CD4-positive, alpha-beta T cell (primary cell): ENCODE results near the gene SAMM50. TPM values are rescaled to one million over a fixed set of nuclear protein-coding genes. Genes with fewer than 3 reads are reported as not detected.

Source experiments
- ATAC-seq: fragments of 200-7000 bp; cut with Tn5 transposase; one replicate; pipeline ENCODE4 v1.10.0; 2022; ENCODE audit warnings: mild to moderate bottlenecking; ENCODE audit not compliant: poor library complexity
- CTCF ChIA-PET: fragments of 350-600 bp; sonication (Branson Sonifier 250); formaldehyde crosslinking; loops from one replicate; lab custom pipeline; 2021; ENCODE audit warnings: antibody characterized with exemption, inconsistent platforms; lab: Charles Lee
- POLR2A ChIA-PET: fragments of 350-600 bp; sonication (Branson Sonifier 250); formaldehyde crosslinking; loops from one replicate; lab custom pipeline; 2021; ENCODE audit warnings: antibody characterized with exemption, inconsistent platforms; lab: Charles Lee
- DNase-seq, 14 experiments: peaks; one replicate each; pipeline ENCODE4 v3.0.0-alpha.2; 2013 to 2020; ENCODE audit warnings: mixed read lengths in 2 of 14
- H3K27ac ChIP-seq, 2 donors: one replicate each; pipeline versions ENCODE4 v1.5.1 to v1.7.0; 2013; ENCODE audit warnings: low read length in 2 of 2, low read depth in 1 of 2, mild to moderate bottlenecking in 1 of 2
- H3K27me3 ChIP-seq, 2 experiments: 1 replicate in 1 of 2; 2 replicates in 1 of 2; pipeline versions ENCODE4 v1.6.1 to v1.7.0; 2013; ENCODE audit warnings: low read length in 2 of 2, control low read depth in 1 of 2, mild to moderate bottlenecking in 1 of 2, moderate library complexity in 1 of 2; ENCODE audit not compliant: insufficient read depth in 2 of 2, control insufficient read depth in 1 of 2
- H3K36me3 ChIP-seq: one replicate; pipeline ENCODE4 v1.6.1; 2013; ENCODE audit warnings: low read length, control low read depth; ENCODE audit not compliant: insufficient read depth
- H3K4me1 ChIP-seq: one replicate; pipeline ENCODE4 v1.6.1; 2013; ENCODE audit warnings: low read length, control low read depth; ENCODE audit not compliant: insufficient read depth
- H3K4me3 ChIP-seq: one replicate; pipeline ENCODE4 v1.5.1; 2013; ENCODE audit warnings: mild to moderate bottlenecking, low read length, moderate library complexity
- H3K9me3 ChIP-seq, 2 experiments: 1 replicate in 1 of 2; 2 replicates in 1 of 2; pipeline versions ENCODE4 v1.6.1 to v1.7.0; 2013; ENCODE audit warnings: low read length in 2 of 2, mild to moderate bottlenecking in 2 of 2, control low read depth in 1 of 2, moderate library complexity in 1 of 2; ENCODE audit not compliant: control insufficient read depth in 1 of 2, insufficient read depth in 1 of 2
- H3K27ac Mint-ChIP-seq: one replicate; pipeline ENCODE4 v1.8.0; 2020; ENCODE audit warnings: mixed read lengths
- H3K27me3 Mint-ChIP-seq: one replicate; pipeline ENCODE4 v1.8.0; 2021; ENCODE audit warnings: mixed read lengths
- H3K36me3 Mint-ChIP-seq: one replicate; pipeline ENCODE4 v1.8.0; 2021; ENCODE audit warnings: low read depth, mixed read lengths
- H3K4me1 Mint-ChIP-seq: one replicate; pipeline ENCODE4 v1.8.0; 2021; ENCODE audit warnings: low read depth, mixed read lengths
- H3K4me3 Mint-ChIP-seq: one replicate; pipeline ENCODE4 v1.8.0; 2020; ENCODE audit warnings: mild to moderate bottlenecking, mixed read lengths
- H3K9me3 Mint-ChIP-seq: one replicate; pipeline ENCODE4 v1.8.0; 2020; ENCODE audit warnings: mixed read lengths
- CTCF ChIP-seq: fragments of 200-600 bp; IDR thresholded peaks from one replicate; pipeline ENCODE4 v1.8.0; 2022; ENCODE audit warnings: antibody characterized with exemption, mild to moderate bottlenecking
- intact Hi-C, 2 experiments: fragments of 100-400 bp; cut with DNase I in 1 of 2; cut with micrococcal nuclease in 1 of 2; formaldehyde crosslinking; loops; one replicate each; pipeline versions ENCODE4 v1.15.1 to v1.9.0; 2023 to 2025; cut with DNase I, micrococcal nuclease
- total RNA-seq, 174 experiments: library from RNA in 2 of 174; stranded (reverse) in 2 of 174; gene quantifications; one replicate each; pipeline ENCODE4 v1.2.3 and lab custom pipeline; 2021 to 2026

The SAMM50 gene
- total RNA-seq, 2 experiments from 2014 or later = 15.2 to 18.0 TPM

DNA sequence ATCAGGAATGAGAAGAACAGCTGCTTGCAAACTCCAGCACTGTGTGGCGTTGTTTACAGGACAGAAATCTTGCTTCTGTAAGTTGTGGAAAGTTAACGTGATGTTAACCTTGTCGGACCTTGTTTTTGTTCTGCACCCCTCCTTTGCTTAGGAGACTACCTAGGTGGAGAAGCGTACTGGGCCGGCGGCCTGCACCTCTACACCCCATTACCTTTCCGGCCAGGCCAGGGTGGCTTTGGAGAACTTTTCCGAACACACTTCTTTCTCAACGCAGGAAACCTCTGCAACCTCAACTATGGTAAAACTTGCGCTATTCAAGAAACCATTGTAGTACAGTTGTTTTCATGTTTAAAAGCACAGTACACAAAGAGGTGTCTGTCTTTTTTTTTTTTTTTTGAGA lies 33.7 kb downstream of the SAMM50 start:
- CTCF ChIA-PET = interaction anchor here (1.6 kb wide), 1 partner anchor 579 kb away, joined by 3 read pairs; no protein-coding TSS in a partner anchor
- H3K9me3 Mint-ChIP-seq = no peaks in the 10 kb centered on the region
- POLR2A ChIA-PET = no interaction called here

GRCh38 chr22:43990044-43990443 lies 34.8 kb downstream of the SAMM50 start:
- peaks cover 19% of the 10 kb centered on the region for H3K4me1 Mint-ChIP-seq
- intact Hi-C loops = loop anchor here in 1 of 2 experiments (10.0 kb wide), 2 partner anchors 195 to 515 kb away; partner anchors contain the start of gene PARVG
- ATAC-seq (no peak), DNase-seq (no peak)
- peaks cover 77% of the 10 kb centered on the region for H3K36me3 ChIP-seq
- H3K27ac Mint-ChIP-seq = no peak overlapping the region
- H3K27me3 Mint-ChIP-seq = no peaks in the 10 kb centered on the region
- H3K4me1 ChIP-seq = peaks cover 10% of the 10 kb centered on the region
- no peaks in the 10 kb centered on the region for H3K9me3 ChIP-seq
- H3K36me3 Mint-ChIP-seq = peaks cover 94% of the 10 kb centered on the region
- no peak overlapping the region for H3K4me3 ChIP-seq
- no peak for TF ChIP-seq CTCF
- no peaks in the 10 kb centered on the region for H3K27me3 ChIP-seq
- no peaks in the 10 kb centered on the region for H3K9me3 Mint-ChIP-seq
- H3K27ac ChIP-seq = no peak overlapping the region
- POLR2A ChIA-PET = no interaction called here
- H3K4me3 Mint-ChIP-seq = no peak overlapping the region
- CTCF ChIA-PET = interaction anchor here (1.0 kb wide), 2 partner anchors 44 to 96 kb away, joined by 3 to 4 read pairs; no protein-coding TSS in a partner anchor

More for the DNA sequence above, 33.7 kb downstream of the SAMM50 start:
- Mint-ChIP-seq H3K4me3 (no peak overlapping the region), H3K36me3 (peaks cover 95% of the 10 kb centered on the region), H3K27me3 (no peaks in the 10 kb centered on the region), H3K27ac (no peak overlapping the region), H3K4me1 (peaks cover 10% of the 10 kb centered on the region)
- H3K36me3 ChIP-seq = peaks cover 75% of the 10 kb centered on the region
- no peak for ATAC-seq
- H3K27me3 ChIP-seq = no peaks in the 10 kb centered on the region
- H3K4me1 ChIP-seq = peaks cover 8% of the 10 kb centered on the region
- TF ChIP-seq CTCF = no peak
- H3K9me3 ChIP-seq = no peaks in the 10 kb centered on the region
- intact Hi-C loops = no loop called here
- no peak for DNase-seq
- H3K4me3 ChIP-seq = no peak overlapping the region
- no peak overlapping the region for H3K27ac ChIP-seq

GRCh38 chr22:43991316-43992020 lies 36.2 kb downstream of the SAMM50 start:
- DNase-seq = no peak
- no peak for ATAC-seq
- no peaks in the 10 kb centered on the region for H3K27me3 Mint-ChIP-seq
- Histone ChIP-seq H3K4me1 (peaks cover 24% of the 10 kb centered on the region), H3K4me3 (no peak overlapping the region), H3K27me3 (no peaks in the 10 kb centered on the region), H3K27ac (no peak overlapping the region), H3K9me3 (no peaks in the 10 kb centered on the region), H3K36me3 (peaks cover 77% of the 10 kb centered on the region)
- no peak overlapping the region for H3K27ac Mint-ChIP-seq
- intact Hi-C loops = loop anchor here (2.0 to 10.0 kb wide), 6 partner anchors 89 to 745 kb away; partner anchors contain the start of gene PARVG (in 1 of the 2)
- TF ChIP-seq CTCF = no peak
- CTCF ChIA-PET = no interaction called here
- H3K4me3 Mint-ChIP-seq = no peak overlapping the region
- H3K36me3 Mint-ChIP-seq = peaks cover 90% of the 10 kb centered on the region
- peaks cover 33% of the 10 kb centered on the region for H3K4me1 Mint-ChIP-seq
- POLR2A ChIA-PET = no interaction called here
- no peaks in the 10 kb centered on the region for H3K9me3 Mint-ChIP-seq
